Measurements from ENCODE around the gene DOLPP1. TPM values are rescaled to one million over a fixed set of nuclear protein-coding genes. Genes with fewer than 3 reads are reported as not detected.

The DOLPP1 gene
- total RNA-seq, 5 donors from 2014 or later (not counting 1 experiment from before 2014, with no cell fraction given) = 5.1 to 14.4 (median 11.8) TPM

GRCh38 chr9:129036241-129036922 lies 44.5 kb upstream of the DOLPP1 start, which contains the start of gene MIGA2:
MIGA2 (plus strand) TSS chr9:129036626; CDS start chr9:129040595, 3,969 bp downstream.
- WGBS (ENCODE audit: insufficient coverage) = 1% methylated on average over 48 of the region's 49 CpGs
- H3K9me3 ChIP-seq = no peaks in the 10 kb centered on the region
- Mint-ChIP-seq H3K4me3 (peak within 1 kb of the TSS; percentile 95 to 99 (median 95)), H3K36me3 (peaks cover 4% of the 10 kb centered on the region), H3K4me1 (peaks cover 31 to 39% (median 36%) of the 10 kb centered on the region in 3 donors), H3K9me3 (no peaks in the 10 kb centered on the region), H3K27ac (peak within 1 kb of the TSS; percentile 80 to 90), H3K27me3 (no peaks in the 10 kb centered on the region)
- ATAC-seq (replicated peaks in 1 of 4) (peak; percentile 97 to 98 (median 98)), DNase-seq (peak; percentile 79 to 96 (median 87))
- H3K27me3 ChIP-seq (replicated peaks in 1 of 2; ENCODE audit: control insufficient read depth in 2 of 2, extremely low read depth in 1 of 2, insufficient read depth in 2 of 2, low read length in 1 of 2) = no peaks in the 10 kb centered on the region
- CTCF ChIA-PET = interaction anchor here in 1 of 2 donors (1.0 kb wide), 2 partner anchors 44 to 588 kb away, joined by 3 to 4 read pairs; partner anchors contain the start of gene DOLPP1
- H3K27ac ChIP-seq (ENCODE audit: low read length) = peak within 1 kb of the TSS; percentile 28
- POLR2A ChIA-PET = interaction anchor here (0.6 to 0.9 kb wide), 2 partner anchors 11 to 26 kb away, joined by 3 read pairs; no protein-coding TSS in a partner anchor
- peaks cover 0 to 10% of the 10 kb centered on the region in 2 donors for H3K36me3 ChIP-seq (ENCODE audit: control insufficient read depth in 2 of 2, extremely low read depth in 1 of 2, insufficient read depth in 1 of 2, low read length in 1 of 2)
- peaks cover 10 to 31% of the 10 kb centered on the region in 2 experiments for H3K4me1 ChIP-seq (ENCODE audit: control insufficient read depth in 1 of 2, extremely low read depth in 1 of 2, insufficient read depth in 2 of 2, low read length in 2 of 2)
- peak within 1 kb of the TSS; percentile 84 to 90 for H3K4me3 ChIP-seq (ENCODE audit: control insufficient read depth in 1 of 2, extremely low read depth in 1 of 2, low read length in 1 of 2)

GRCh38 chr9:129036923-129037766 lies 43.8 kb upstream of the DOLPP1 start:
- peaks cover 0 to 17% of the 10 kb centered on the region in 2 donors for H3K36me3 ChIP-seq (ENCODE audit: control insufficient read depth in 2 of 2, extremely low read depth in 1 of 2, insufficient read depth in 1 of 2, low read length in 1 of 2)
- no peaks in the 10 kb centered on the region for H3K27me3 ChIP-seq (replicated peaks in 1 of 2; ENCODE audit: control insufficient read depth in 2 of 2, extremely low read depth in 1 of 2, insufficient read depth in 2 of 2, low read length in 1 of 2)
- no peak overlapping the region for H3K27ac ChIP-seq (ENCODE audit: low read length)
- peak overlapping the region; percentile 80 to 90 for H3K27ac Mint-ChIP-seq
- ATAC-seq (replicated peaks in 1 of 4) = no peak
- ChIA-PET CTCF (interaction anchor here in 1 of 2 donors (1.0 kb wide), 2 partner anchors 44 to 588 kb away, joined by 3 to 4 read pairs; partner anchors contain the start of gene DOLPP1), POLR2A (interaction anchor here in 1 of 2 donors (0.6 kb wide), 1 partner anchor 11 kb away, joined by 3 read pairs; no protein-coding TSS in a partner anchor)
- DNase-seq = peak in 1 of 35 experiments; percentile 18
- H3K4me1 Mint-ChIP-seq = peaks cover 31 to 39% (median 36%) of the 10 kb centered on the region in 3 donors
- peak overlapping the region; percentile 95 to 99 (median 95) for H3K4me3 Mint-ChIP-seq
- no peaks in the 10 kb centered on the region for H3K9me3 Mint-ChIP-seq
- no peaks in the 10 kb centered on the region for H3K9me3 ChIP-seq
- H3K27me3 Mint-ChIP-seq = no peaks in the 10 kb centered on the region
- peak overlapping the region; percentile 84 to 90 for H3K4me3 ChIP-seq (ENCODE audit: control insufficient read depth in 1 of 2, extremely low read depth in 1 of 2, low read length in 1 of 2)
- 20% methylated on average over 31 of the region's 32 CpGs for WGBS (ENCODE audit: insufficient coverage)
- H3K36me3 Mint-ChIP-seq = peaks cover 7% of the 10 kb centered on the region
- peaks cover 10 to 31% of the 10 kb centered on the region in 2 experiments for H3K4me1 ChIP-seq (ENCODE audit: control insufficient read depth in 1 of 2, extremely low read depth in 1 of 2, insufficient read depth in 2 of 2, low read length in 2 of 2)

GRCh38 chr9:129037767-129038098 lies 43.2 kb upstream of the DOLPP1 start:
- H3K9me3 ChIP-seq = no peaks in the 10 kb centered on the region
- CTCF ChIA-PET = no interaction called here
- peak overlapping the region; percentile 95 to 99 (median 95) for H3K4me3 Mint-ChIP-seq
- H3K27me3 Mint-ChIP-seq = no peaks in the 10 kb centered on the region
- H3K36me3 ChIP-seq (ENCODE audit: control insufficient read depth in 2 of 2, extremely low read depth in 1 of 2, insufficient read depth in 1 of 2, low read length in 1 of 2) = peaks cover 0 to 23% of the 10 kb centered on the region in 2 donors
- DNase-seq = no peak
- no peak for ATAC-seq (replicated peaks in 1 of 4)
- H3K4me3 ChIP-seq (ENCODE audit: control insufficient read depth in 1 of 2, extremely low read depth in 1 of 2, low read length in 1 of 2) = peak overlapping the region; percentile 84 to 90
- H3K9me3 Mint-ChIP-seq = no peaks in the 10 kb centered on the region
- H3K27me3 ChIP-seq (replicated peaks in 1 of 2; ENCODE audit: control insufficient read depth in 2 of 2, extremely low read depth in 1 of 2, insufficient read depth in 2 of 2, low read length in 1 of 2) = no peaks in the 10 kb centered on the region
- H3K4me1 Mint-ChIP-seq = peaks cover 31 to 39% (median 36%) of the 10 kb centered on the region in 3 donors
- peaks cover 11% of the 10 kb centered on the region for H3K36me3 Mint-ChIP-seq
- WGBS (ENCODE audit: insufficient coverage) = 100% methylated on average over 3 of the region's 6 CpGs
- POLR2A ChIA-PET = no interaction called here
- H3K27ac ChIP-seq (ENCODE audit: low read length) = no peak overlapping the region
- H3K27ac Mint-ChIP-seq = no peak overlapping the region
- H3K4me1 ChIP-seq (ENCODE audit: control insufficient read depth in 1 of 2, extremely low read depth in 1 of 2, insufficient read depth in 2 of 2, low read length in 2 of 2) = peaks cover 10 to 31% of the 10 kb centered on the region in 2 experiments

- Mint-ChIP-seq H3K4me3 (peak overlapping the region; percentile 95 to 99 (median 95)), H3K9me3 (no peaks in the 10 kb centered on the region), H3K27me3 (no peaks in the 10 kb centered on the region), H3K36me3 (peaks cover 12% of the 10 kb centered on the region), H3K4me1 (peaks cover 31 to 39% (median 36%) of the 10 kb centered on the region in 3 donors), H3K27ac (no peak overlapping the region)
- Histone ChIP-seq H3K4me1 (ENCODE audit: control insufficient read depth in 1 of 2, extremely low read depth in 1 of 2, insufficient read depth in 2 of 2, low read length in 2 of 2) (peaks cover 10 to 31% of the 10 kb centered on the region in 2 experiments), H3K36me3 (ENCODE audit: control insufficient read depth in 2 of 2, extremely low read depth in 1 of 2, insufficient read depth in 1 of 2, low read length in 1 of 2) (peaks cover 0 to 25% of the 10 kb centered on the region in 2 donors), H3K27me3 (replicated peaks in 1 of 2; ENCODE audit: control insufficient read depth in 2 of 2, extremely low read depth in 1 of 2, insufficient read depth in 2 of 2, low read length in 1 of 2) (no peaks in the 10 kb centered on the region), H3K9me3 (no peaks in the 10 kb centered on the region), H3K27ac (ENCODE audit: low read length) (no peak overlapping the region), H3K4me3 (ENCODE audit: control insufficient read depth in 1 of 2, extremely low read depth in 1 of 2, low read length in 1 of 2) (no peak overlapping the region)
- 59% methylated on average over 2 of the region's 8 CpGs for WGBS (ENCODE audit: insufficient coverage)
- ChIA-PET CTCF (no interaction called here), POLR2A (interaction anchor here in 1 of 2 donors (0.7 kb wide), 2 partner anchors 8 to 602 kb away, joined by 5 to 15 read pairs; no protein-coding TSS in a partner anchor)
- DNase-seq (no peak), ATAC-seq (replicated peaks in 1 of 4) (no peak)
Measured at GRCh38 chr9:129038109-129038852, 42.6 kb upstream of the DOLPP1 start.

- CTCF ChIA-PET = no interaction called here
- H3K27ac ChIP-seq (ENCODE audit: low read length) = no peak overlapping the region
- DNase-seq = no peak
Measured at GRCh38 chr9:129040113-129040643, 40.7 kb upstream of the DOLPP1 start.

More at GRCh38 chr9:129040113-129040643, 40.7 kb upstream of the DOLPP1 start:
- no peak for ATAC-seq (replicated peaks in 1 of 4)
- Mint-ChIP-seq H3K27ac (no peak overlapping the region), H3K9me3 (no peaks in the 10 kb centered on the region), H3K36me3 (peaks cover 16% of the 10 kb centered on the region), H3K4me1 (peaks cover 31 to 39% (median 36%) of the 10 kb centered on the region in 3 donors), H3K27me3 (no peaks in the 10 kb centered on the region), H3K4me3 (peak overlapping the region in 1 of 3 donors; percentile 12)
- H3K36me3 ChIP-seq (ENCODE audit: control insufficient read depth in 2 of 2, extremely low read depth in 1 of 2, insufficient read depth in 1 of 2, low read length in 1 of 2) = peaks cover 0 to 34% of the 10 kb centered on the region in 2 donors
- H3K4me1 ChIP-seq (ENCODE audit: control insufficient read depth in 1 of 2, extremely low read depth in 1 of 2, insufficient read depth in 2 of 2, low read length in 2 of 2) = peaks cover 10 to 31% of the 10 kb centered on the region in 2 experiments
- no peak overlapping the region for H3K4me3 ChIP-seq (ENCODE audit: control insufficient read depth in 1 of 2, extremely low read depth in 1 of 2, low read length in 1 of 2)
- H3K9me3 ChIP-seq = no peaks in the 10 kb centered on the region
- no peaks in the 10 kb centered on the region for H3K27me3 ChIP-seq (replicated peaks in 1 of 2; ENCODE audit: control insufficient read depth in 2 of 2, extremely low read depth in 1 of 2, insufficient read depth in 2 of 2, low read length in 1 of 2)
- POLR2A ChIA-PET = interaction anchor here in 1 of 2 donors (0.7 kb wide), 1 partner anchor 12 kb away, joined by 4 read pairs; no protein-coding TSS in a partner anchor
- 93% methylated on average over 12 of the region's 12 CpGs for WGBS (ENCODE audit: insufficient coverage)
